ENCODE measurements around the gene CSMD2.

The CSMD2 gene

DNA sequence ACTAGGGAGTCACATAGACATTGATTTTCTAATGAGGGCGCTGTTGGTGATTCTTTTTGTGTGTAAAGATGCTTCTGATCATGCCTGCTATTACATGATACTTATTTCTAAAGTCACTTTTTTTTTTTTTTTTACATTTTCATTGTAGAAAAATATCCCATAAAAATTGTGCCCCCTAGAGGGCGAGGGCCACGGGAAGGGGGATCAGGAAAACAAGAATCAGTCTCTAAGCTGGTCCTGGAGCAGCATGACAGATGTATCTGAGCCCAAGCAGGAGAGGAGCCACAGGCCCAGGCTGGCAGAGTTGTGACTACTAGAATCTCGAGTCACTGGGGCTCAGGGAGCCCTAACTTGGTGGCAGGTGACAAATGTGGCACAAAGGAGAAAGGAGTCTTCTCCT, 664.5 kb downstream of the CSMD2 start:
- TF ChIP-seq FOXP2 (optimal IDR thresholded peaks at IDR 0.05; ENCODE audit: borderline replicate concordance, extremely low read depth, extremely low read length, insufficient read depth), result no peak
- no peak for TF ChIP-seq REST (IDR thresholded peaks at IDR 0.05; ENCODE audit: insufficient read depth in 1 of 2, low read depth in 2 of 2, low read length in 2 of 2)
- no peak for TF ChIP-seq SIN3A (IDR thresholded peaks at IDR 0.05; ENCODE audit: borderline replicate concordance, insufficient read depth, low read length)
- TF ChIP-seq TAF1 (IDR thresholded peaks at IDR 0.05; ENCODE audit: borderline replicate concordance, insufficient read depth, low read length), result no peak
- TF ChIP-seq POLR2AphosphoS5 (IDR thresholded peaks at IDR 0.05; ENCODE audit: low read depth, low read length), result no peak

DNA sequence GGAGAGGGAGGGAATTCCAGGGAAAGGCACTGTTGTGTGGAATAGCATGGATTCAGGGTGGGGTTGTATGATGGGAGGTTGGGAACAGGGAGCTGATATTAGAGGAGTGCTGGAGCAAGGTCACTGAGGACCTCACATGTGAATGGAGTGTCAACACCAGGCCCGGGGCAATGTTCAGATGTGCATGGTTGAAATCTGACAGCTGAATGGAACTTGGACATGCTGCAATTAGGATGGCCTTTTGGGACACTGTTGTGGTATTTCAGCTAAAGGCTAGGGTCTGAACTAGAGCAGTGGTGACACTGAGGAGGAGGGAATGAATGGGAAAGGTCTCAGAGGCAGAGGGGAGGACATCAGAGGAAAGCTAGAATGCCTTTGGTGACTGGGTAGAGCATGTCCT, 667.6 kb downstream of the CSMD2 start:
- no peak for TF ChIP-seq TAF1 (IDR thresholded peaks at IDR 0.05; ENCODE audit: borderline replicate concordance, insufficient read depth, low read length)
- TF ChIP-seq FOXP2 (optimal IDR thresholded peaks at IDR 0.05; ENCODE audit: borderline replicate concordance, extremely low read depth, extremely low read length, insufficient read depth), result no peak
- TF ChIP-seq SIN3A (IDR thresholded peaks at IDR 0.05; ENCODE audit: borderline replicate concordance, insufficient read depth, low read length), result no peak
- no peak for TF ChIP-seq POLR2AphosphoS5 (IDR thresholded peaks at IDR 0.05; ENCODE audit: low read depth, low read length)
- no peak for TF ChIP-seq REST (IDR thresholded peaks at IDR 0.05; ENCODE audit: insufficient read depth in 1 of 2, low read depth in 2 of 2, low read length in 2 of 2)

- TF ChIP-seq POLR2AphosphoS5 (IDR thresholded peaks at IDR 0.05; ENCODE audit: low read depth, low read length) (no peak), TAF1 (IDR thresholded peaks at IDR 0.05; ENCODE audit: borderline replicate concordance, insufficient read depth, low read length) (no peak)
These were observed 670.1 kb downstream of the CSMD2 start for GRCh38 chr1:33494929-33495328.

GRCh38 chr1:33488624-33489023, 676.4 kb downstream of the CSMD2 start:
- TF ChIP-seq SIN3A (IDR thresholded peaks at IDR 0.05; ENCODE audit: borderline replicate concordance, insufficient read depth, low read length), result no peak
- TF ChIP-seq POLR2AphosphoS5 (IDR thresholded peaks at IDR 0.05; ENCODE audit: low read depth, low read length), result no peak

DNA sequence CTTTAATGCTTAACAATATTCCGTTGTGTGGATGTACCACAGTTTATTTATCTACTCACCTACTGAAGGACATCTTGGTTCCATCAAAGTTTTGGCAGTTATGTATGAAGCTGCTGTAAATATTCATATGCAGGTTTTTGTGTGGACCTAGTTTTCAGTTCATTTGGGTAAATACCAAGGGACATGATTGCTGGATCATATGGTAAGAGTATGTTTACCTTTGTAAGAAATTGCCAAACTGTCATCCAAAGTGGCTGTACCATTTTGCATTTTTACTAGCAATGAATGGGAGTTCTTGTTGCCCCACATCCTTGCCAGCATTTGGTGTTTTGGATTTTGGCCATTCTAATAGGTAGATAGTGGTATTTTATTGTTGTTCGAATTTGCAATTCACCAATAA, 682.6 kb downstream of the CSMD2 start:
- TF ChIP-seq TAF1 (IDR thresholded peaks at IDR 0.05; ENCODE audit: borderline replicate concordance, insufficient read depth, low read length) (no peak), REST (IDR thresholded peaks at IDR 0.05; ENCODE audit: insufficient read depth in 1 of 2, low read depth in 2 of 2, low read length in 2 of 2) (no peak), POLR2AphosphoS5 (IDR thresholded peaks at IDR 0.05; ENCODE audit: low read depth, low read length) (no peak), FOXP2 (optimal IDR thresholded peaks at IDR 0.05; ENCODE audit: borderline replicate concordance, extremely low read depth, extremely low read length, insufficient read depth) (no peak), SIN3A (IDR thresholded peaks at IDR 0.05; ENCODE audit: borderline replicate concordance, insufficient read depth, low read length) (no peak)

DNA sequence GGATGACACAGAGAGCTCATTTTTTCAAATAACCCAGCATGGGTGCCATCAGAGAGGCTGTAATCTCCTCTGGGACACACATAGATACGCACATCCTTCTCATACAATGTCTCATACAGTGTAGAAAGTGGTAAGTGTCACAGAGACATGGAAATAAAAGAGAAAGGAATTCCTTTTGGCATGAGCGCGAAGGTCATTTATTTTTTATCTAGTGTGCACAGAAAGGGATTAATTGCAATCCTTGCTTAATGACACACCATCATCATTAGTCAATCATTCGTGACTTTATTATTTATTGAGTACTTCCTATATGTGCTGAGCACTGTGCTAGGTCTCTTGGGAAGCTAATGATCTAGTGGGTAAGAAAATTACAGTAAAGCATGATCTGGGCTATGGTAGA, 687.6 kb downstream of the CSMD2 start:
- TF ChIP-seq POLR2AphosphoS5 (IDR thresholded peaks at IDR 0.05; ENCODE audit: low read depth, low read length) (no peak), SIN3A (IDR thresholded peaks at IDR 0.05; ENCODE audit: borderline replicate concordance, insufficient read depth, low read length) (no peak), FOXP2 (optimal IDR thresholded peaks at IDR 0.05; ENCODE audit: borderline replicate concordance, extremely low read depth, extremely low read length, insufficient read depth) (no peak), TAF1 (IDR thresholded peaks at IDR 0.05; ENCODE audit: borderline replicate concordance, insufficient read depth, low read length) (no peak), REST (IDR thresholded peaks at IDR 0.05; ENCODE audit: insufficient read depth in 1 of 2, low read depth in 2 of 2, low read length in 2 of 2) (no peak)

Measured in PFSK-1 (cell line).